ENCODE measurements around the gene MED12L. TPM values are rescaled to one million over a fixed set of nuclear protein-coding genes. Genes with fewer than 3 reads are reported as not detected.
"Not testable (repeated sequence)": the region's sequence is repeated elsewhere in the genome, so short reads cannot be mapped to it uniquely, and the experiment has no call there.

Gene MED12L
- polyA plus RNA-seq, 1 experiment: 0.06 TPM

DNA sequence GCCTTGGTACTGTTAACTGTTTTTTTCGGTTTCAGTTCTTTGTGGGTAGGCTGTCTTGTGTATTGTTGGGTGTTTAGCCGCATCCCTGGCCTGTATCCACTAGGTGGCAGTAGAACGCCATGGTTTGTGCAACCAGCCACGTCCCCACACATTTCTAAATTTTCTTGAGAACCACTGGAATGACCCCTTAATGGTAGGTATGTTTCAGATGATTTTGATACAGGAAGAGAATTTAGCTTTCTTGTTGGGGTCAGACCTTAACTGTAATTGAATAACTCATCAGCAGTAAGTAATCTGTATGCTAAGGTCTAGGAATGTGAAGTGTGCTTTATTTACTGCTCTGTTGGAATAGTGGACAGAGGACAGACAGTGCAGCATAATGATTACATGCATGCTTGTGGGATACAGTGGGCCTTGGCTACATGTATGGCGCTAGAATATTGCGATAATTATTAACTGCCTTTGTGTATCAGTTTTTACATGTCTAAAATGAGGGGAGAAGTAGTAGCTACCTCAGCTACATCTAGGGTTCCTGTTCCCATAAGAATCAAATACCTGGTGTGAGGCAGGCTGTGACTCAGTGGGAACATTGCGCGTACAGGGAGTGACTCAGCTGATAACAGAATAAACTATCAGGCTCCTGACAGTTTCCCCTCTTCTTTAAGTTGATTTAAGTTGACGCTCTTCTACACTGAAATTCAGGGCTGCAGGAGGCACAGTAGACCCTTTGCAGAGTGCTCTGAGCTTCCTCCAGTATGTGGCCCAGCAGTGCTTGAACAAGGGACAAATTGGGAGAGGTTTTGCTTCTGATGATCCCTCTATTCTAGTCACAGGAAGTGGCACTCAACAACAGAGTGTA, 142.6 kb downstream of the MED12L start:
- TF ChIP-seq, protein P1, sequence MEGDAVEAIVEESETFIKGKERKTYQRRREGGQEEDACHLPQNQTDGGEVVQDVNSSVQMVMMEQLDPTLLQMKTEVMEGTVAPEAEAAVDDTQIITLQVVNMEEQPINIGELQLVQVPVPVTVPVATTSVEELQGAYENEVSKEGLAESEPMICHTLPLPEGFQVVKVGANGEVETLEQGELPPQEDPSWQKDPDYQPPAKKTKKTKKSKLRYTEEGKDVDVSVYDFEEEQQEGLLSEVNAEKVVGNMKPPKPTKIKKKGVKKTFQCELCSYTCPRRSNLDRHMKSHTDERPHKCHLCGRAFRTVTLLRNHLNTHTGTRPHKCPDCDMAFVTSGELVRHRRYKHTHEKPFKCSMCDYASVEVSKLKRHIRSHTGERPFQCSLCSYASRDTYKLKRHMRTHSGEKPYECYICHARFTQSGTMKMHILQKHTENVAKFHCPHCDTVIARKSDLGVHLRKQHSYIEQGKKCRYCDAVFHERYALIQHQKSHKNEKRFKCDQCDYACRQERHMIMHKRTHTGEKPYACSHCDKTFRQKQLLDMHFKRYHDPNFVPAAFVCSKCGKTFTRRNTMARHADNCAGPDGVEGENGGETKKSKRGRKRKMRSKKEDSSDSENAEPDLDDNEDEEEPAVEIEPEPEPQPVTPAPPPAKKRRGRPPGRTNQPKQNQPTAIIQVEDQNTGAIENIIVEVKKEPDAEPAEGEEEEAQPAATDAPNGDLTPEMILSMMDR (IDR thresholded peaks at IDR 0.05; ENCODE audit: insufficient read depth, low read depth, low read length): peak; percentile 93
- ChIA-PET CTCF (interaction anchor here (0.7 to 6.1 kb wide), 33 partner anchors 10 to 694 kb away, joined by 3 to 80 read pairs (median 5); partner anchors contain the start of gene P2RY14), POLR2A (no interaction called here)
- no peaks in the 10 kb centered on the region for H3K27me3 ChIP-seq (ENCODE audit: control insufficient read depth, insufficient read depth, low read length)
- no peak for DNase-seq (ENCODE audit: low read depth)
- H3K36me3 ChIP-seq (ENCODE audit: control insufficient read depth, insufficient read depth, low read length): no peaks in the 10 kb centered on the region
- no peak overlapping the region for H3K4me3 ChIP-seq (ENCODE audit: low read depth, low read length)

DNA sequence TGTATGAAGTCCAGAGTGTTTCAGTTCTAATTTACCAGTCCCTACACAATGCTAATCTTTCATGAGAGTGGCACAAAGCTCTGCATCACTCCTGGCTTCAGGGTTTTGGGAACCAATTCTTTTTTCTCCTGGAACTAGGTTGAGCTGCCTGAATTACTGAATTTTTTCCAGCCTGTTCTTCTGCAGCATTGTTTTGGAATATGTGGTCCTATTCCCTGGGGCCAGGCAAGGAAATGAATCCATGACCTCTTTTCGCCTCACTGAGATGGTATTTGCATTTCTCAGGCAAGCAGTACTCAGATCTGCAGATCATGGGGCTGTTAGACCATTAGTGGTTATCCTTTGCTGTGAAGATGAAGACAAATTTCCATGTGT, 143.2 kb downstream of the MED12L start:
- Histone ChIP-seq H3K4me3 (ENCODE audit: low read depth, low read length) (no peak overlapping the region), H3K36me3 (ENCODE audit: control insufficient read depth, insufficient read depth, low read length) (no peaks in the 10 kb centered on the region), H3K27me3 (ENCODE audit: control insufficient read depth, insufficient read depth, low read length) (no peaks in the 10 kb centered on the region)
- CTCF ChIA-PET: interaction anchor here (0.7 to 6.1 kb wide), 23 partner anchors 11 to 610 kb away, joined by 3 to 80 read pairs (median 6); partner anchors contain the start of gene P2RY14
- no peak for DNase-seq (ENCODE audit: low read depth)
- POLR2A ChIA-PET: no interaction called here
- TF ChIP-seq, protein P1 (IDR thresholded peaks at IDR 0.05; ENCODE audit: insufficient read depth, low read depth, low read length): no peak

DNA sequence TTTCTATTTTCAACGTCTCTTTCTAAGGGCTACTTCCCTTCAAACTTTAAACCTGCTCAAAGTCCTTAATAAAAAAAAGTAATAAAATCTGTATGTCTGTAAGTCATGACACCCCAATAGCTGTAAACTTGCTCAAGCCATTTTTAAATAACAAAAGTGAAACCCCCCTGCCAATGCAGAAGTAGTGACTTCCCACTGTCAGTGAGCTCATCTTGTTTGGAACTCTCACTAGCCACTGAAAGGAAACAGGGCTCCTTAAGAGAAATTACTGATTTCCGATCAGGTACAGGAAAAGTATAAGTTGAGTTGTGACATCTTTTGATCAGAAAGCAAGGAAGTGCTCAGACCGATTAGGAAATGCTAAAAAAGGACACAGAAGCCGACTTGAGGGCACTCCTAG, 145.2 kb downstream of the MED12L start:
- TF ChIP-seq, protein P1 (IDR thresholded peaks at IDR 0.05; ENCODE audit: insufficient read depth, low read depth, low read length): no peak
- Histone ChIP-seq H3K36me3 (ENCODE audit: control insufficient read depth, insufficient read depth, low read length) (no peaks in the 10 kb centered on the region), H3K27me3 (ENCODE audit: control insufficient read depth, insufficient read depth, low read length) (no peaks in the 10 kb centered on the region), H3K4me3 (ENCODE audit: low read depth, low read length) (no peak overlapping the region)
- ChIA-PET CTCF (interaction anchor here (1.4 to 6.1 kb wide), 3 partner anchors 10 to 63 kb away, joined by 3 to 44 read pairs (median 4); no protein-coding TSS in a partner anchor), POLR2A (interaction anchor here (0.7 kb wide), 1 partner anchor 12 kb away, joined by 3 read pairs; no protein-coding TSS in a partner anchor)
- no peak for DNase-seq (ENCODE audit: low read depth)

DNA sequence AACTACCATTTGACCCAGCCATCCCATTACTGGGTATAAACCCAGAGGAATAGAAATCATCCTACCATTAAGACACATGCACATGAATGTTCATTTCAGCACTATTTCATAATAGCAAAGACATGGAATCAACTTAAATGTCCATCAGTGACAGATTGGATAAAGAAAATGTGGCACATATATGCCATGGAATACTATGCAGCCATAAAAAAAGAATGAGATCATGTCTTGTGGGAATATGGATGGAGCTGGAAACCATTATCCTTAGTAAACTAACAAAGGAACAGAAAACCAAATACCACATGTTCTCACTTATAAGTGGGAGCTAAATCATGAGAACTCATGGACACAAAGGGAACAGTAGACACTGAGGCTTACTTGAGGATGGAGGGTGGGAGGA, 146.9 kb downstream of the MED12L start:
- H3K36me3 ChIP-seq (ENCODE audit: control insufficient read depth, insufficient read depth, low read length); POLR2A ChIA-PET; H3K4me3 ChIP-seq (ENCODE audit: low read depth, low read length); H3K27me3 ChIP-seq (ENCODE audit: control insufficient read depth, insufficient read depth, low read length); DNase-seq (ENCODE audit: low read depth): not testable (repeated sequence)
- CTCF ChIA-PET: interaction anchor here (0.9 to 2.5 kb wide), 2 partner anchors 13 to 65 kb away, joined by 4 to 13 read pairs; no protein-coding TSS in a partner anchor

DNA sequence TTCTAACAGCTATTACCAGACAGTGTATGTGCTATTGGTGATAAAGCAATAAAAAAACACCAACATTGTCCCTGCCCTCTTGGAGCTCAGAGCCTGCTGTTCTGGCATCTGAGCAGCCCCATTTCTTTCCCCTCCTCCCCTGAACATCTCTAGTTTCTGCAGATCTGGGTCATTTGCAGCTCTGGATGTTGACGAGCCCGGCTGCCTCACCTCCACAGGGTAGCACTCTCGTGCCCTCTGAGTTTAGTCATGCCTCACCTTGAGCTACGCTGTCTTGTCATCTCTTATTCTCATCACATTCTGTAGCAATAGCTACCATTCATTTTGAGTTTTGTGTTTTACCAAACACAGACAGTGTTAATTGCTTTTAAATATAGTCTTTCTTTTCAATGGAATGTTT, 147.5 kb downstream of the MED12L start:
- no peak for DNase-seq (ENCODE audit: low read depth)
- POLR2A ChIA-PET: no interaction called here
- no peaks in the 10 kb centered on the region for H3K36me3 ChIP-seq (ENCODE audit: control insufficient read depth, insufficient read depth, low read length)
- no peaks in the 10 kb centered on the region for H3K27me3 ChIP-seq (ENCODE audit: control insufficient read depth, insufficient read depth, low read length)
- CTCF ChIA-PET: interaction anchor here (0.9 to 2.5 kb wide), 3 partner anchors 13 to 65 kb away, joined by 3 to 13 read pairs (median 4); no protein-coding TSS in a partner anchor
- H3K4me3 ChIP-seq (ENCODE audit: low read depth, low read length): no peak overlapping the region
- TF ChIP-seq, protein P1 (IDR thresholded peaks at IDR 0.05; ENCODE audit: insufficient read depth, low read depth, low read length): no peak
